ENCODE data around the gene TLE6. TPM values are rescaled to one million over a fixed set of nuclear protein-coding genes. Genes with fewer than 3 reads are reported as not detected.

The TLE6 gene
- polyA plus RNA-seq, 3 donors: not detected

- Histone ChIP-seq H2AFZ (ENCODE audit: insufficient read depth, low read depth, low read length, poor library complexity, severe bottlenecking) (no peak overlapping the region), H4K20me1 (ENCODE audit: insufficient read depth, low read length) (no peaks in the 10 kb centered on the region), H3K9ac (ENCODE audit: insufficient read depth, low read length, poor library complexity, severe bottlenecking) (no peak overlapping the region), H3K9me3 (replicated peaks in 1 of 2; ENCODE audit: control insufficient read depth in 1 of 2, insufficient read depth in 1 of 2, low read length in 2 of 2) (no peaks in the 10 kb centered on the region), H3K27me3 (ENCODE audit: control insufficient read depth in 2 of 2, insufficient read depth in 2 of 2, low read length in 2 of 2) (no peaks in the 10 kb centered on the region), H3K36me3 (replicated peaks in 1 of 2; ENCODE audit: control insufficient read depth in 1 of 2, insufficient read depth in 2 of 2, low read length in 2 of 2) (no peaks in the 10 kb centered on the region), H3K4me1 (ENCODE audit: control insufficient read depth in 1 of 2, insufficient read depth in 2 of 2, low read length in 2 of 2) (no peaks in the 10 kb centered on the region), H3K4me3 (replicated peaks in 1 of 3; ENCODE audit: low read depth in 2 of 3, low read length in 3 of 3) (no peak overlapping the region), H3K79me2 (ENCODE audit: insufficient read depth, low read length) (no peaks in the 10 kb centered on the region), H3K27ac (ENCODE audit: low read depth in 1 of 2, low read length in 2 of 2) (no peak overlapping the region), H3K4me2 (replicated peaks; ENCODE audit: extremely low read depth, low read length, poor library complexity, severe bottlenecking) (no peak overlapping the region)
- 91% methylated on average over 13 of the region's 16 CpGs for WGBS (ENCODE audit: insufficient coverage)
- Mint-ChIP-seq H3K4me3 (no peak overlapping the region), H3K36me3 (no peaks in the 10 kb centered on the region), H3K27me3 (ENCODE audit: low read depth in 3 of 3) (peaks cover 4 to 8% (median 6%) of the 10 kb centered on the region in 3 donors), H3K9me3 (no peaks in the 10 kb centered on the region), H3K27ac (peak overlapping the region in 1 of 7 donors; percentile 35), H3K4me1 (no peaks in the 10 kb centered on the region)
- no peak for TF ChIP-seq CTCF (IDR thresholded peaks at IDR 0.05)
- intact Hi-C loops (cut with micrococcal nuclease): no loop called here
- no peak for DNase-seq
Observed at GRCh38 chr19:3012621-3013262, 35.4 kb downstream of the TLE6 start.

GRCh38 chr19:3013263-3013725 is 35.9 kb downstream of the TLE6 start:
- Histone ChIP-seq H3K27me3 (ENCODE audit: control insufficient read depth in 2 of 2, insufficient read depth in 2 of 2, low read length in 2 of 2) (no peaks in the 10 kb centered on the region), H3K4me2 (replicated peaks; ENCODE audit: extremely low read depth, low read length, poor library complexity, severe bottlenecking) (no peak overlapping the region), H4K20me1 (ENCODE audit: insufficient read depth, low read length) (no peaks in the 10 kb centered on the region), H3K9me3 (replicated peaks in 1 of 2; ENCODE audit: control insufficient read depth in 1 of 2, insufficient read depth in 1 of 2, low read length in 2 of 2) (no peaks in the 10 kb centered on the region), H3K27ac (ENCODE audit: low read depth in 1 of 2, low read length in 2 of 2) (no peak overlapping the region), H3K4me1 (ENCODE audit: control insufficient read depth in 1 of 2, insufficient read depth in 2 of 2, low read length in 2 of 2) (no peaks in the 10 kb centered on the region), H3K4me3 (replicated peaks in 1 of 3; ENCODE audit: low read depth in 2 of 3, low read length in 3 of 3) (no peak overlapping the region), H2AFZ (ENCODE audit: insufficient read depth, low read depth, low read length, poor library complexity, severe bottlenecking) (no peak overlapping the region), H3K9ac (ENCODE audit: insufficient read depth, low read length, poor library complexity, severe bottlenecking) (no peak overlapping the region), H3K36me3 (replicated peaks in 1 of 2; ENCODE audit: control insufficient read depth in 1 of 2, insufficient read depth in 2 of 2, low read length in 2 of 2) (no peaks in the 10 kb centered on the region), H3K79me2 (ENCODE audit: insufficient read depth, low read length) (no peaks in the 10 kb centered on the region)
- H3K27me3 Mint-ChIP-seq (ENCODE audit: low read depth in 3 of 3): peaks cover 4 to 7% (median 6%) of the 10 kb centered on the region in 3 donors
- no peaks in the 10 kb centered on the region for H3K9me3 Mint-ChIP-seq
- H3K4me3 Mint-ChIP-seq: no peak overlapping the region
- H3K27ac Mint-ChIP-seq: no peak overlapping the region
- WGBS (ENCODE audit: insufficient coverage): 100% methylated on average over 2 of the region's 7 CpGs
- no peaks in the 10 kb centered on the region for H3K36me3 Mint-ChIP-seq
- intact Hi-C loops (cut with micrococcal nuclease): no loop called here
- DNase-seq: no peak
- TF ChIP-seq CTCF (IDR thresholded peaks at IDR 0.05): no peak
- H3K4me1 Mint-ChIP-seq: no peaks in the 10 kb centered on the region
